WTC11 (cell line): Measurements from ENCODE around the gene SNAPC1. TPM values are rescaled to one million over a fixed set of nuclear protein-coding genes. Genes with fewer than 3 reads are reported as not detected.

Experiments
- ATAC-seq: fragments of 200-7000 bp; cut with Tn5 transposase; 2 replicates; pipeline ENCODE4 v1.10.0; 2021; ENCODE audit warnings: mild to moderate bottlenecking, moderate library complexity
- CTCF ChIA-PET: fragments of 300-600 bp; sonication (Branson Sonifier 250); formaldehyde crosslinking; loops from one replicate; lab custom pipeline; 2021; ENCODE audit warnings: antibody characterized with exemption; lab: Charles Lee
- POLR2A ChIA-PET: fragments of 350-600 bp; sonication (Branson Sonifier 250); formaldehyde crosslinking; loops from one replicate; lab custom pipeline; 2021; ENCODE audit warnings: antibody characterized with exemption; lab: Charles Lee
- DNase-seq: peaks from one replicate; pipeline ENCODE4 v3.0.0; 2021; ENCODE audit warnings: low spot score
- H3K27ac Mint-ChIP-seq: 2 replicates; pipeline ENCODE4 v1.8.0; 2021; ENCODE audit warnings: mixed read lengths
- H3K27me3 Mint-ChIP-seq: 2 replicates; pipeline ENCODE4 v1.8.0; 2021; ENCODE audit warnings: low read depth, mild to moderate bottlenecking, moderate library complexity, mixed read lengths
- H3K36me3 Mint-ChIP-seq: 2 replicates; pipeline ENCODE4 v1.8.0; 2021; ENCODE audit warnings: mixed read lengths
- H3K4me1 Mint-ChIP-seq: 2 replicates; pipeline ENCODE4 v1.8.0; 2022; ENCODE audit warnings: mixed read lengths
- H3K4me3 Mint-ChIP-seq: 2 replicates; pipeline ENCODE4 v1.8.0; 2021; ENCODE audit warnings: mild to moderate bottlenecking, moderate library complexity, mixed read lengths
- H3K9me3 Mint-ChIP-seq: 2 replicates; pipeline ENCODE4 v1.8.0; 2021; ENCODE audit warnings: mixed read lengths
- AFF4 ChIP-seq: sonication (generic); formaldehyde crosslinking; IDR thresholded peaks from 2 replicates; pipeline ENCODE4 v1.8.1; 2023; ENCODE audit warnings: mild to moderate bottlenecking, missing genetic modification reagents, borderline replicate concordance
- ELF4 ChIP-seq: sonication (generic); formaldehyde crosslinking; IDR thresholded peaks from 2 replicates; pipeline ENCODE4 v1.8.1; 2022; ENCODE audit warnings: low read depth, mild to moderate bottlenecking, moderate library complexity, missing genetic modification reagents
- ERG ChIP-seq: fragments of 250-450 bp; sonication (Bioruptor Pico); IDR thresholded peaks from 2 replicates; pipeline ENCODE4 v1.8.0; 2021; ENCODE audit warnings: mild to moderate bottlenecking
- FOXJ3 ChIP-seq: sonication (generic); formaldehyde crosslinking; IDR thresholded peaks from 2 replicates; pipeline ENCODE4 v1.9.0; 2021; ENCODE audit warnings: missing genetic modification reagents, mild to moderate bottlenecking, borderline replicate concordance
- FOXP1 ChIP-seq: sonication (generic); formaldehyde crosslinking; IDR thresholded peaks from 2 replicates; pipeline ENCODE4 v1.8.0; 2022; ENCODE audit warnings: missing genetic modification reagents, mild to moderate bottlenecking, moderate library complexity, borderline replicate concordance
- HMGA2 ChIP-seq: fragments of 250-450 bp; sonication (Bioruptor Pico); IDR thresholded peaks from 2 replicates; pipeline ENCODE4 v1.4.0; 2021; ENCODE audit warnings: mild to moderate bottlenecking, moderate library complexity
- IRF1 ChIP-seq: sonication (generic); formaldehyde crosslinking; IDR thresholded peaks from 2 replicates; pipeline ENCODE4 v1.8.0; 2023; ENCODE audit warnings: missing genetic modification reagents
- MXD4 ChIP-seq: fragments of 250-450 bp; sonication (Bioruptor Pico); IDR thresholded peaks from 2 replicates; pipeline ENCODE4 v1.8.0; 2021; ENCODE audit warnings: mild to moderate bottlenecking, moderate library complexity, borderline replicate concordance
- NFYB ChIP-seq: sonication (generic); formaldehyde crosslinking; conservative IDR thresholded peaks from 2 replicates; pipeline ENCODE4 v1.8.0; 2022; ENCODE audit warnings: low read depth, missing genetic modification reagents
- TEAD4 ChIP-seq: sonication (generic); formaldehyde crosslinking; IDR thresholded peaks from 2 replicates; pipeline ENCODE4 v1.8.0; 2022; ENCODE audit warnings: mild to moderate bottlenecking, missing genetic modification reagents
- ZNF121 ChIP-seq: sonication (generic); formaldehyde crosslinking; IDR thresholded peaks from 2 replicates; pipeline ENCODE4 v1.8.0; 2023; ENCODE audit warnings: missing genetic modification reagents
- ZNF281 ChIP-seq: sonication (generic); formaldehyde crosslinking; IDR thresholded peaks from 2 replicates; pipeline ENCODE4 v1.8.0; 2023; ENCODE audit warnings: mild to moderate bottlenecking, missing genetic modification reagents
- ZNF396 ChIP-seq: fragments of 250-450 bp; sonication (Bioruptor Pico); IDR thresholded peaks from 2 replicates; pipeline ENCODE4 v1.8.0; 2021; ENCODE audit warnings: mild to moderate bottlenecking, moderate library complexity, borderline replicate concordance
- ZNF416 ChIP-seq: fragments of 250-450 bp; sonication (Bioruptor Pico); IDR thresholded peaks from 2 replicates; pipeline ENCODE4 v1.9.0; 2021; ENCODE audit warnings: mild to moderate bottlenecking, inconsistent platforms
- ZNF423 ChIP-seq: fragments of 250-450 bp; sonication (Bioruptor Pico); IDR thresholded peaks from 2 replicates; pipeline ENCODE4 v2.1.2; 2022; ENCODE audit warnings: mild to moderate bottlenecking, moderate library complexity
- ZNF425 ChIP-seq: fragments of 250-450 bp; sonication (Bioruptor Pico); conservative IDR thresholded peaks from 2 replicates; pipeline ENCODE4 v1.9.0; 2021; ENCODE audit warnings: mild to moderate bottlenecking
- total RNA-seq: library from RNA; stranded (reverse); gene quantifications from 3 replicates; pipeline ENCODE4 v1.2.3, GENCODE V29; 2021

SNAPC1 gene
- total RNA-seq, 1 experiment from 2014 or later, result 9.5 TPM

GRCh38 chr14:61747342-61747741 lies 14.9 kb upstream of the SNAPC1 start:
- ChIA-PET POLR2A (no interaction called here), CTCF (no interaction called here)
- TF ChIP-seq AFF4 (CRISPR knock-in tag), result no peak
- no peaks in the 10 kb centered on the region for H3K9me3 Mint-ChIP-seq
- peaks cover 44% of the 10 kb centered on the region for H3K36me3 Mint-ChIP-seq
- peak overlapping the region; percentile 52; the same call in 1 of the 2 replicates for H3K27ac Mint-ChIP-seq
- no peak for ATAC-seq
- peak overlapping the region; percentile 6 for H3K4me3 Mint-ChIP-seq
- H3K27me3 Mint-ChIP-seq, result no peaks in the 10 kb centered on the region
- peaks cover 40% of the 10 kb centered on the region for H3K4me1 Mint-ChIP-seq
- DNase-seq, result no peak

GRCh38 chr14:61749264-61749663 lies 13.0 kb upstream of the SNAPC1 start:
- DNase-seq (no peak), ATAC-seq (no peak)
- ChIA-PET CTCF (interaction anchor here (0.7 to 1.5 kb wide), 2 partner anchors 13 to 88 kb away, joined by 3 to 6 read pairs; partner anchors contain the start of gene SNAPC1), POLR2A (interaction anchor here (0.7 to 1.6 kb wide), 4 partner anchors 12 to 198 kb away, joined by 3 to 8 read pairs (median 4); partner anchors contain the start of genes HIF1A and SNAPC1)
- H3K4me3 Mint-ChIP-seq, result peak overlapping the region; percentile 85
- peaks cover 51% of the 10 kb centered on the region for H3K4me1 Mint-ChIP-seq
- H3K36me3 Mint-ChIP-seq, result peaks cover 35% of the 10 kb centered on the region
- no peaks in the 10 kb centered on the region for H3K9me3 Mint-ChIP-seq
- H3K27ac Mint-ChIP-seq, result no peak overlapping the region
- no peak for TF ChIP-seq MXD4 (CRISPR knock-in tag)
- TF ChIP-seq ZNF121 (CRISPR knock-in tag), result no peak
- no peak for TF ChIP-seq ZNF396 (CRISPR knock-in tag)
- TF ChIP-seq TEAD4 (CRISPR knock-in tag), result no peak
- no peak for TF ChIP-seq FOXJ3 (CRISPR knock-in tag)
- no peak for TF ChIP-seq ZNF423 (CRISPR knock-in tag)
- TF ChIP-seq ZNF416, result no peak
- no peak for TF ChIP-seq ERG (CRISPR knock-in tag)
- no peak for TF ChIP-seq HMGA2 (CRISPR knock-in tag)
- no peak for TF ChIP-seq IRF1 (CRISPR knock-in tag)
- TF ChIP-seq NFYB (CRISPR knock-in tag), result no peak
- no peak for TF ChIP-seq FOXP1 (CRISPR knock-in tag)
- no peak for TF ChIP-seq ZNF425 (CRISPR knock-in tag)
- no peak for TF ChIP-seq ELF4
- no peak for TF ChIP-seq ZNF281
- no peak for TF ChIP-seq AFF4 (CRISPR knock-in tag)
- no peaks in the 10 kb centered on the region for H3K27me3 Mint-ChIP-seq
